ENCODE measurements around the gene CHD9.

DNA sequence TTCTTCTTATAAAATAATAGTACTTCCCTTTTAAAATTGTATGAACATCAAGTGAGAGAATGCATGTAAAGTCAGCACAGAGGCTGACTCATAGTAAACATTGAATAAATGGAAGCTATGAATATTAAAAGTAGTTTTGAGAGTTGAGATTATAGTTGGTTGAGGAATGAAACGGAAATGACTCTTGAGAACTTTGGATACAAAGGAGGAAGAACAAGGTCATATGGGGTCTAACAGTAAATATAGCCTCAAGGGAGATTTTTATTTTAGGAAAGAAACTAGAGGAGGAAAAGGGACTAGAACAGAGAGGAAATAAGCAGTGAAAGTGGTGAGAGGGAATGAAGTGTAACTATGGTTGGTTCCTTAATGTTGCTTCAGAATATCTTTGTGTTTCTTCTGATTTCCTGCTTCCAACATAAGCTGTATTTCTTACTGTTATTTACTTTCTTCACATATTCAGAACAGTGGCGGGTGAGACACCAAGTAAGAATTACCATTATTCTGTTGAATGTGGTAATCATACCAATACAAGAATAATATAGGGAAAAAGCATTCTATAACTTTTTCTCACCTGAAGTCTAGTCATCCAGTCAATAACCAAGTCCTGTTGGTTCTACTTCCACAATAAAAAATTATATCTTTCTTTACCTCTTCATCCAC, 165.1 kb downstream of the CHD9 start:
- TF ChIP-seq, protein P1, sequence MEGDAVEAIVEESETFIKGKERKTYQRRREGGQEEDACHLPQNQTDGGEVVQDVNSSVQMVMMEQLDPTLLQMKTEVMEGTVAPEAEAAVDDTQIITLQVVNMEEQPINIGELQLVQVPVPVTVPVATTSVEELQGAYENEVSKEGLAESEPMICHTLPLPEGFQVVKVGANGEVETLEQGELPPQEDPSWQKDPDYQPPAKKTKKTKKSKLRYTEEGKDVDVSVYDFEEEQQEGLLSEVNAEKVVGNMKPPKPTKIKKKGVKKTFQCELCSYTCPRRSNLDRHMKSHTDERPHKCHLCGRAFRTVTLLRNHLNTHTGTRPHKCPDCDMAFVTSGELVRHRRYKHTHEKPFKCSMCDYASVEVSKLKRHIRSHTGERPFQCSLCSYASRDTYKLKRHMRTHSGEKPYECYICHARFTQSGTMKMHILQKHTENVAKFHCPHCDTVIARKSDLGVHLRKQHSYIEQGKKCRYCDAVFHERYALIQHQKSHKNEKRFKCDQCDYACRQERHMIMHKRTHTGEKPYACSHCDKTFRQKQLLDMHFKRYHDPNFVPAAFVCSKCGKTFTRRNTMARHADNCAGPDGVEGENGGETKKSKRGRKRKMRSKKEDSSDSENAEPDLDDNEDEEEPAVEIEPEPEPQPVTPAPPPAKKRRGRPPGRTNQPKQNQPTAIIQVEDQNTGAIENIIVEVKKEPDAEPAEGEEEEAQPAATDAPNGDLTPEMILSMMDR (IDR thresholded peaks at IDR 0.05) = no peak
- TF ChIP-seq POLR2A (IDR thresholded peaks at IDR 0.05) = no peak
